ENCODE results near the gene AK8. TPM values are rescaled to one million over a fixed set of nuclear protein-coding genes. Genes with fewer than 3 reads are reported as not detected.

The AK8 gene
- total and polyA plus RNA-seq, 2 of the 4 experiments (the other 2 are of a cell fraction): under 0.01 to 0.09 TPM

GRCh38 chr9:132793606-132794580, 84.2 kb downstream of the AK8 start:
- peaks cover 43% of the 10 kb centered on the region for H3K27me3 ChIP-seq (ENCODE audit: control insufficient read depth, insufficient read depth, low read length)
- no peaks in the 10 kb centered on the region for H3K9me3 ChIP-seq (ENCODE audit: control insufficient read depth, insufficient read depth, low read length)
- no peak overlapping the region for H3K4me3 ChIP-seq (ENCODE audit: insufficient read depth, low read depth, low read length)
- WGBS, 2 experiments (ENCODE audit: extremely low coverage in 2 of 2, insufficient read length in 1 of 2): 80% methylated on average over 1 of the region's 16 CpGs; no CpG with 5 or more reads in 1 of the 2 experiments
- H3K23ac ChIP-seq (ENCODE audit: low read depth, low read length): no peak overlapping the region
- H2BK15ac ChIP-seq (ENCODE audit: low read depth, low read length): no peak overlapping the region
- H3K14ac ChIP-seq (replicated peaks; ENCODE audit: low read depth, low read length): no peak overlapping the region
- H4K20me1 ChIP-seq (ENCODE audit: insufficient read depth, low read length): no peaks in the 10 kb centered on the region
- H3K56ac ChIP-seq (ENCODE audit: extremely low read depth, insufficient read depth, low read length): no peak overlapping the region
- H3K4me2 ChIP-seq (ENCODE audit: low read depth, low read length): no peak overlapping the region
- H3K9me1 ChIP-seq (ENCODE audit: insufficient read depth, low read length): no peaks in the 10 kb centered on the region
- H2BK5ac ChIP-seq (ENCODE audit: low read depth, low read length, poor library complexity, severe bottlenecking): no peak overlapping the region
- DNase-seq (no peak), ATAC-seq (ENCODE audit: low read depth) (no peak)
- TF ChIP-seq MAFK (IDR thresholded peaks at IDR 0.05; ENCODE audit: low read depth, low read length): no peak
- no peak for TF ChIP-seq POLR2A (IDR thresholded peaks at IDR 0.05; ENCODE audit: low read depth, low read length)
- TF ChIP-seq ELK1 (IDR thresholded peaks at IDR 0.05; ENCODE audit: borderline replicate concordance, low read depth, low read length): no peak
- TF ChIP-seq NFE2L2 (IDR thresholded peaks at IDR 0.05; ENCODE audit: low read depth, low read length): no peak
- TF ChIP-seq CHD1 (IDR thresholded peaks at IDR 0.05; ENCODE audit: low read depth, low read length): no peak
- TF ChIP-seq MAZ (IDR thresholded peaks at IDR 0.05; ENCODE audit: borderline replicate concordance, low read depth, low read length): no peak
- TF ChIP-seq CTCF (conservative IDR thresholded peaks at IDR 0.05; ENCODE audit: low read depth, low read length): no peak
- TF ChIP-seq USF2 (IDR thresholded peaks at IDR 0.05; ENCODE audit: low read depth, low read length): no peak
- TF ChIP-seq CEBPB (IDR thresholded peaks at IDR 0.05; ENCODE audit: low read depth, low read length): no peak
- TF ChIP-seq MXI1 (IDR thresholded peaks at IDR 0.05; ENCODE audit: borderline replicate concordance, low read depth, low read length): no peak
- no peak for TF ChIP-seq FOS (IDR thresholded peaks at IDR 0.05; ENCODE audit: low read depth, low read length)
- H3K36me3 ChIP-seq (ENCODE audit: control insufficient read depth, insufficient read depth, low read length): no peaks in the 10 kb centered on the region
- no peak overlapping the region for H3K4ac ChIP-seq (ENCODE audit: low read depth, low read length)
- no peak overlapping the region for H2BK120ac ChIP-seq (ENCODE audit: low read depth, low read length)
- H2AK9ac ChIP-seq (replicated peaks; ENCODE audit: low read depth, low read length, poor library complexity): no peak overlapping the region
- in situ Hi-C loops (cut with MboI; ENCODE audit: low sequenced_read_pairs): no loop called here
- BruUV-seq (replicated peaks): no TSS peak
- POLR2A ChIA-PET (ENCODE audit: unreplicated experiment): no interaction called here
- dilution Hi-C loops (cut with HindIII; ENCODE audit: low sequenced_read_pairs, unreplicated experiment): no loop called here
- no peak overlapping the region for H4K91ac ChIP-seq (ENCODE audit: insufficient read depth, low read depth, low read length)
- no peaks in the 10 kb centered on the region for H3K4me1 ChIP-seq (ENCODE audit: control insufficient read depth, insufficient read depth, low read length)
- no peak overlapping the region for H2BK20ac ChIP-seq (ENCODE audit: low read depth, low read length)
- H3K18ac ChIP-seq (ENCODE audit: low read depth, low read length): no peak overlapping the region
- no peak overlapping the region for H3K9ac ChIP-seq (ENCODE audit: low read depth, low read length)
- H3K79me1 ChIP-seq (ENCODE audit: low read depth in 1 of 2, low read length in 2 of 2): no peaks in the 10 kb centered on the region
- no peak overlapping the region for H3K27ac ChIP-seq (ENCODE audit: insufficient read depth, low read length)
- H2AK5ac ChIP-seq (ENCODE audit: low read depth, low read length): no peak overlapping the region
- no peak overlapping the region for H4K8ac ChIP-seq (ENCODE audit: low read depth in 2 of 2, low read length in 2 of 2)
- H4K5ac ChIP-seq (ENCODE audit: low read depth, low read length): no peak overlapping the region
- no peak overlapping the region for H2AFZ ChIP-seq (replicated peaks; ENCODE audit: low read length, poor library complexity)
- CTCF ChIA-PET: no interaction called here
- intact Hi-C loops (cut with micrococcal nuclease): no loop called here

Measured in IMR-90 (cell line).